Measurements from ENCODE around the gene UBQLN3.

The UBQLN3 gene

GRCh38 chr11:5509803-5510202 is at the start of gene UBQLN3:
TSS of gene UBQLN3 (minus strand) at chr11:5509957. CDS start at chr11:5509558, 399 bp downstream.
- no peaks in the 10 kb centered on the region for H3K36me3 ChIP-seq (ENCODE audit: insufficient read depth, low read length)
- H3K4me1 ChIP-seq (ENCODE audit: insufficient read depth, low read length), result no peaks in the 10 kb centered on the region
- H3K9me3 ChIP-seq (ENCODE audit: insufficient read depth, low read length, severe bottlenecking), result no peaks in the 10 kb centered on the region
- H4K20me1 ChIP-seq (ENCODE audit: insufficient read depth, low read length), result no peaks in the 10 kb centered on the region
- H3K9ac ChIP-seq (ENCODE audit: low read depth, low read length), result no peak within 1 kb of the TSS
- no peak within 1 kb of the TSS for H2AFZ ChIP-seq (ENCODE audit: low read depth, low read length)
- no peak for DNase-seq
- TF ChIP-seq CTCF (IDR thresholded peaks at IDR 0.05; ENCODE audit: borderline replicate concordance, extremely low read depth, low read length, poor library complexity, severe bottlenecking) (no peak), EZH2 (IDR thresholded peaks at IDR 0.05; ENCODE audit: borderline replicate concordance, low read depth, low read length, severe bottlenecking) (no peak)
- ATAC-seq (ENCODE audit: insufficient read depth, low read depth), result no peak
- no peak within 1 kb of the TSS for H3K27ac ChIP-seq (ENCODE audit: low read length)
- no peaks in the 10 kb centered on the region for H3K79me2 ChIP-seq (ENCODE audit: insufficient read depth, low read length)
- peaks cover 17% of the 10 kb centered on the region for H3K27me3 ChIP-seq (ENCODE audit: insufficient read depth, low read length, poor library complexity)
- no peak within 1 kb of the TSS for H3K4me2 ChIP-seq (ENCODE audit: insufficient read depth, low read length)
- H3K4me3 ChIP-seq (ENCODE audit: low read depth in 1 of 2, low read length in 2 of 2), result no peak within 1 kb of the TSS

GRCh38 chr11:5557751-5558150 is 48.0 kb upstream of the UBQLN3 start:
- Histone ChIP-seq H3K79me2 (ENCODE audit: insufficient read depth, low read length) (no peaks in the 10 kb centered on the region), H3K36me3 (ENCODE audit: insufficient read depth, low read length) (no peaks in the 10 kb centered on the region), H3K9me3 (ENCODE audit: insufficient read depth, low read length, severe bottlenecking) (no peaks in the 10 kb centered on the region), H3K27me3 (ENCODE audit: insufficient read depth, low read length, poor library complexity) (peaks cover 6% of the 10 kb centered on the region), H3K4me3 (ENCODE audit: low read depth in 1 of 2, low read length in 2 of 2) (no peak overlapping the region), H3K4me2 (ENCODE audit: insufficient read depth, low read length) (no peak overlapping the region), H3K4me1 (ENCODE audit: insufficient read depth, low read length) (no peaks in the 10 kb centered on the region), H4K20me1 (ENCODE audit: insufficient read depth, low read length) (no peaks in the 10 kb centered on the region; the same call in 1 of the 2 replicates), H2AFZ (ENCODE audit: low read depth, low read length) (no peak overlapping the region), H3K27ac (ENCODE audit: low read length) (no peak overlapping the region), H3K9ac (ENCODE audit: low read depth, low read length) (no peak overlapping the region)
- TF ChIP-seq EZH2 (IDR thresholded peaks at IDR 0.05; ENCODE audit: borderline replicate concordance, low read depth, low read length, severe bottlenecking) (no peak), CTCF (IDR thresholded peaks at IDR 0.05; ENCODE audit: borderline replicate concordance, extremely low read depth, low read length, poor library complexity, severe bottlenecking) (no peak)
- ATAC-seq (ENCODE audit: insufficient read depth, low read depth) (no peak), DNase-seq (no peak)

- H3K9ac ChIP-seq (ENCODE audit: low read depth, low read length), result no peak overlapping the region
- no peaks in the 10 kb centered on the region for H3K79me2 ChIP-seq (ENCODE audit: insufficient read depth, low read length)
- H3K4me2 ChIP-seq (ENCODE audit: insufficient read depth, low read length), result no peak overlapping the region
- H3K27me3 ChIP-seq (ENCODE audit: insufficient read depth, low read length, poor library complexity), result peaks cover 6% of the 10 kb centered on the region
- no peak for ATAC-seq (ENCODE audit: insufficient read depth, low read depth)
- no peaks in the 10 kb centered on the region for H3K36me3 ChIP-seq (ENCODE audit: insufficient read depth, low read length)
- no peaks in the 10 kb centered on the region; the same call in 1 of the 2 replicates for H4K20me1 ChIP-seq (ENCODE audit: insufficient read depth, low read length)
- no peak for DNase-seq
- no peaks in the 10 kb centered on the region for H3K9me3 ChIP-seq (ENCODE audit: insufficient read depth, low read length, severe bottlenecking)
- H2AFZ ChIP-seq (ENCODE audit: low read depth, low read length), result no peak overlapping the region
- no peak overlapping the region for H3K4me3 ChIP-seq (ENCODE audit: low read depth in 1 of 2, low read length in 2 of 2)
- H3K27ac ChIP-seq (ENCODE audit: low read length), result no peak overlapping the region
- no peaks in the 10 kb centered on the region for H3K4me1 ChIP-seq (ENCODE audit: insufficient read depth, low read length)
- no peak for TF ChIP-seq EZH2 (IDR thresholded peaks at IDR 0.05; ENCODE audit: borderline replicate concordance, low read depth, low read length, severe bottlenecking)
- TF ChIP-seq CTCF (IDR thresholded peaks at IDR 0.05; ENCODE audit: borderline replicate concordance, extremely low read depth, low read length, poor library complexity, severe bottlenecking), result no peak
These were observed 46.9 kb upstream of the UBQLN3 start for GRCh38 chr11:5556596-5557188.
